ENCODE measurements around the gene RAPGEFL1. TPM values are rescaled to one million over a fixed set of nuclear protein-coding genes. Genes with fewer than 3 reads are reported as not detected.
"Not testable (repeated sequence)": the region's sequence is repeated elsewhere in the genome, so short reads cannot be mapped to it uniquely, and the experiment has no call there.

Gene RAPGEFL1
- 10 to 100 TPM in 2 of 4 donors, 1 to 10 TPM in 2; 6.6 to 10.5 (median 9.6) TPM for polyA plus RNA-seq (ENCODE audit: insufficient read length in 4 of 4)

- peak in 1 of 4 donors; percentile 47 for DNase-seq (ENCODE audit: low read depth in 4 of 4, low spot score in 3 of 4)
Measured at GRCh38 chr17:40177275-40177874, at the start of gene RAPGEFL1. RAPGEFL1 (plus strand) TSS chr17:40177470; CDS start chr17:40177862, 392 bp downstream.

GRCh38 chr17:40129498-40129897 lies 47.8 kb upstream of the RAPGEFL1 start:
- DNase-seq (ENCODE audit: low read depth in 4 of 4, low spot score in 3 of 4) = no peak

DNA sequence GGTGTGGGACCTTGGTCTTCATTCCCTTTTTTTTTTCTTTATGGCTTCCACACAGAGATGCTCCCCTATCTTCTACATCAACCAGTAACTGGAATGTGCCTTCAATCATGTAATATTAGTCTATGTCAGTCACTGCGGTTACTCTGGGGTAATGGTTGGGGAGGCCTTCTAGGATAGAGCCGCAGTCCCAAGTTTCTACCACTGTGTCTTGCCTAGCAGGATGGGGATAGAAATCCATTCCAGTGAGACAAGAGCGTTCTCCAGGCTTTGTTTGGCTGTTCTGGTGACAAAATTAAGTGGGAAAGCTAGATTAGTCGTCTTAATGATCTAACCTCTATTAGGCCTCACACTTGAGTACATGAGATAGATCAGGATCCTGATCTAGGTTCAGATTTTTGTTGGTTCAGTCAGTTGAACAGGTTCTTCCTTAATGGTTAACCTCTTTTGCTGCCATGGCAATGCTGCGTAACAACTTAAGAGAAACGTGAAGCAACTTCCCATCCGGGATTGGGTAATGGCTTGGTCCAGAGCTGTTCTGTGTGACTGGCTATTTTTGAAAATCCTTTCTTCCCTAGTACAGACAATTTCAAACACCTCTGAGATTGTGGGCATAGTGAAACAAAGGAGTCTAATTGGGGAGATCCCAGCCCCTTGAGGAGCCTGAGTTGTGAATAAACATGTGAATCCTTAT lies 46.8 kb upstream of the RAPGEFL1 start:
- DNase-seq (ENCODE audit: low read depth in 4 of 4, low spot score in 3 of 4) = no peak

DNA sequence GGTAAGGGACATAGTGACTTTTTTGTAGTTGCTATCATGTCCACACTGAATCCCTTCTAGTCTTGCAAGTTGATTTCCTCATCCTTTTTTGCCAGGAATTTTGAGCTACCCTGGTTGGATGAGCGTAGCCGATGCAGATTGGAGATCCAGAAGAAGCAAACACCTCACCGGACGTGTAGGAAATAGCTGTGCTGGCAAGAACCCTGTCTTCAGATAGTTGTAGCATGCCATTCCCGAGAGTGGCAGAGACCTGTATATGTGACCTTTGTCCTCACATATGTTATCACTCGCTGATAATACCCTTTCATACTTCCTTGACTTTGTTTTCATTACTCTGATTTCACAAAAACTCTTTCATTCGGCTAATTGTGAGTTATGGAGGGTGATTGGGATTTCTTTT lies 43.1 kb upstream of the RAPGEFL1 start:
- no peak for DNase-seq (ENCODE audit: low read depth in 4 of 4, low spot score in 3 of 4)

DNA sequence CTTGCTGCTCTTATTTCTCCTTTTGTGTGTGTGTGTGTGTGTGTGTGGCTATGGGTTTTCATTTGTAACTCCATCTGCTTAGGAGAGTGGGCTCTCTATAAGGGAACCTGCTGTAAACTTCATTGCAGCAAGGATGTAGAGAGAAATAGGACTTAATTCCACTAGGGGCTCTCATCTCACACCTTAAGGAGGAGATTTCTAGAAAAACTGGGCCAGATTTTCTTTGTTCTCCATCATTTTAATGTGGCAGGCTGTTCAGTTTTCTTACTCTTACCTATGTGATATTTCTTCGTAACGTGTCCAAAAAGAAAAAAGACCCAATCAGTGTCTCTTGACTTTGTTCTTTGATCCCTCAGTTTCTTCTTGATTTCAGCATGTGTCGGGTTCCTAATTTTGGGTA lies 41.5 kb upstream of the RAPGEFL1 start:
- DNase-seq (ENCODE audit: low read depth in 4 of 4, low spot score in 3 of 4) = no peak

DNA sequence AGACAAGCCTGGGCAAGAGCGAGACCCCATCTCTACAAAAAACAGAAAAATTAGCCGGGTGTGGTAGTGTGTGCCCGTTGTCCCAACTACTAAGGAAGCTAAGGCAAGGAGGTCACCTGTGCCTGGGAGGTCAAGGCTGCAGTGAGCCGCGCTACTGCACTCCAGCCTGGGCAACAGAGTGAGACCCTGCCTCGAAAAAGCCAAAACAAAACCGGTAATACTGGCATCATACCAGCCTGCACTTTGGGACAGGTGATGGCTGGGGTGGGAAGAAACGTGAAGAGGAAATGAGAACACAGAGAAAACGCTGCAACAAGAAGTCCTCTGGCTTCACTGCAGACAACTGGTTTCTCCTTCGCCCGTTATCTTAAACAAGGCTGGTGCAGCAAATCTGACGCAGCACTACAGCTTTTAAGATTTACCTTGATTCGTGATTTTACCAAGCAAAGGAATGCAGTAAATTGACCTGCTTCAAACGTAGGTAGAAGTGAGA lies 37.7 kb upstream of the RAPGEFL1 start:
- no peak for DNase-seq (ENCODE audit: low read depth in 4 of 4, low spot score in 3 of 4)

GRCh38 chr17:40143166-40143565 lies 34.1 kb upstream of the RAPGEFL1 start:
- DNase-seq (ENCODE audit: low read depth in 4 of 4, low spot score in 3 of 4) = not testable (repeated sequence)

- DNase-seq (ENCODE audit: low read depth in 4 of 4, low spot score in 3 of 4) = no peak
Measured at GRCh38 chr17:40145476-40145875, 31.8 kb upstream of the RAPGEFL1 start.

- DNase-seq (ENCODE audit: low read depth in 4 of 4, low spot score in 3 of 4) = no peak
Measured at GRCh38 chr17:40148527-40148926, 28.7 kb upstream of the RAPGEFL1 start.

DNA sequence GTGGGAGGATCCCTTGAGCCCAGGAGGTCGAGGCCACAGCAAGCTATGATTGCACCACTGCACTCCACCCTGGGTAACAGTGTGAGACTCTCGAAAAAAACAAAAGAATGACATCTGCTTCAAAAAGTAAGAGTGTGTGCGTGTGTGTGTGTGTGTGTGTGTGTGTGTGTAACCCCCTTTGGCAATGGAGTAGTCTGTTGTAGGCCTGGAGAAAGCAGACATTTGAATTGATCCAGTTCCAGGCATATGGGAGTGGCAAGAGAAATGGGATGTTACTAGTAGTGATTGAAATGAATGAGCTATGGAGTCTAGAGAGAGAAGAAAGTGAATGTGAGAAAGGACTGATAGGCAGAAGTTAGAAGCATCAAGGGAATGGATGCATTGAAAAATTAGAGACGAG lies 27.0 kb upstream of the RAPGEFL1 start:
- no peak for DNase-seq (ENCODE audit: low read depth in 4 of 4, low spot score in 3 of 4)

GRCh38 chr17:40151414-40151963 lies 25.8 kb upstream of the RAPGEFL1 start:
- no peak for DNase-seq (ENCODE audit: low read depth in 4 of 4, low spot score in 3 of 4)

GRCh38 chr17:40153603-40154236 lies 23.6 kb upstream of the RAPGEFL1 start:
- no peak for DNase-seq (ENCODE audit: low read depth in 4 of 4, low spot score in 3 of 4)

DNA sequence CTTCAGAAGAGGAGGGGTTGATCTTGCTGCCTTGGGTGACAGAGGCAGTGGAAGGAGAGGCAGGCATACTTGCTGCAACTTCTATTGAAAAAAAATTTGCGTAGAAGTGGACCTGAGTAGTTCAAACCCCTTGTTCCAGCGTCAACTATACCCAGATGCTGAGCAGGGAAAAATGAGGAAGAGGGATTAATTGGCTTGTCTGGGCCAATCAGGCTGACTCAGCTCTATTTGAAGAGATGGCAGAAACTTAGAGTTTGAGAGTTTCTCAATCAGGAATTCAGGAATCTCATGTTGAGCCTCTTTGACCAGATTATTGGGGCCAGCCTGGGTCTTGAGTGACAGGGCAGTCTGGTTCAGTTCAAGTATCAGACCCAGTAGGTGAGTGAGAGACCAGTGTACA lies 19.3 kb upstream of the RAPGEFL1 start:
- DNase-seq (ENCODE audit: low read depth in 4 of 4, low spot score in 3 of 4) = no peak

DNA sequence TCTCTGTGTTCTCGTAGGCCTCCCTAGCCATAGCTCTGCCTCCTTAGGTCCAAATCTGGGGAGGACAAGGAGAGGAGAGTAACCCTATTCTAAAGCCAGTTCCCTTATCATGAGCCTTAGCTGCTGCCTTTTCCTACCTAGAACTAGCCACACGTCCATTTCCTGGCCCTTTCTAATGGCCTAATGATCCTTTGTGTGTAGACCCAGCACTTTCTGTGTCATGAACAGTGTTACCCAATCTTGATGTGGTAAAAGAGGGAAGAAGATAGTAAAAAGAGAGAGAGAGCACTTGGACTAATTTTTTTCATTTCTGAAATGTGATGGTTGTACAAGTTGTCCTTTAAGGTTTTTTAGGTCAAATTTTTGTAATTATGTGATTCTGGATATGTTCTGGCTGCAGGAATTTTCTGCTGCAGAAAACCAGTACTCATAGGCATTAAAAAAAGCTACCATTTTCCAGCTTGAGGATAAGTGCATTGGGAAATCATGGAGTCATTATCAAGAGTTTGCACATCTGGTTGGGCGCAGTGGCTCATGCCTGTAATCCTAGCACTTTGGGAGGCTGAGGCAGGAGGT lies 18.7 kb upstream of the RAPGEFL1 start:
- DNase-seq (ENCODE audit: low read depth in 4 of 4, low spot score in 3 of 4) = no peak

DNA sequence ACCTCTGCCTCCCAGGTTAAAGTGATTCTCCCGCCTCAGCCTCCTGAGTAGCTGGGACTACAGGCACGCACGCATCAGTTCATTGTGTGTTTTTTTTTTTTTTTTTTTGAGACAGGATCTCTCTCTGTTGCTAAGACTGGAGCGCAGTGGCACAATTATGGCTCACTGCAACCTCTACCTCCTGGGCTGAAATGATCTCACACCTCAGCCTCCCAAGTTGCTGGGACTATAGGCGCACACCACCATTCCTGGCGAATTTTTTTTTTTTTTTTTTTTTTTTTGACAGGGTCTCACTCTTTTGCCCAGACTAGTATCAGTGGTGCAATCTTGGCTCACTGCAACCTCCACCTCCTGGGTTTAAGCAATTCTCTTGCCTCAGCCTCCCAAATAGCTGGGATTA lies 17.8 kb upstream of the RAPGEFL1 start:
- no peak for DNase-seq (ENCODE audit: low read depth in 4 of 4, low spot score in 3 of 4)

- no peak for DNase-seq (ENCODE audit: low read depth in 4 of 4, low spot score in 3 of 4)
Measured at GRCh38 chr17:40167685-40168261, 9.5 kb upstream of the RAPGEFL1 start.

GRCh38 chr17:40168262-40168832 lies 8.9 kb upstream of the RAPGEFL1 start:
- peak in 1 of 4 donors; percentile 51 for DNase-seq (ENCODE audit: low read depth in 4 of 4, low spot score in 3 of 4)

DNA sequence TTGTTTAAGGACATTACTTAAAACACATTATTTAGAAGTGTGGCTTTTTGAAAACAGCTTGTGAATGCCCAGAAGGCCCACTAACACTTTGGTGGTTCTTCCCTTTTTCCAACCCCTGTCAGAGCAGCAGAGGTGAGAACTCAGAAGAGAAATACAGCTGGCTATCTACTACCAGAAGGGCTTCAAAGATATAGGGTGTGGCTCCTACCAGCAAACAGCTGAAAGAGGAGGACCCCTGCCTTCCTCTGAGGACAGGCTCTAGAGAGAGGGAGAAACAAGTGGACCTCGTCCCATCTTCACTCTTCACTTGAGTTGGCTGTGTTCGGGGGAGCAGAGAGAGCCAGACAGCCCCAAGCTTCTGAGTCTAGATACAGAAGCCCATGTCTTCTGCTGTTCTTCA lies 6.9 kb upstream of the RAPGEFL1 start:
- no peak for DNase-seq (ENCODE audit: low read depth in 4 of 4, low spot score in 3 of 4)

- no peak for DNase-seq (ENCODE audit: low read depth in 4 of 4, low spot score in 3 of 4)
Measured at GRCh38 chr17:40171750-40172149, 5.5 kb upstream of the RAPGEFL1 start.

- DNase-seq (ENCODE audit: low read depth in 4 of 4, low spot score in 3 of 4) = no peak
Measured at GRCh38 chr17:40173091-40173777, 4.0 kb upstream of the RAPGEFL1 start.
